T-helper 2 cell (primary cell): ENCODE data around the gene SLFN14.
"Not testable (repeated sequence)": the region's sequence is repeated elsewhere in the genome, so short reads cannot be mapped to it uniquely, and the experiment has no call there.

Experiments
- DNase-seq, 5 experiments: peaks; one replicate each; pipeline versions ENCODE4 v3.0.0 to v3.0.0-alpha.2; 2012 to 2022
- total RNA-seq, 2 donors: gene quantifications; one replicate each; lab custom pipeline; 2026; lab: John Stamatoyannopoulos, UW

SLFN14 gene
- total RNA-seq = 0 reads per million in 2 donors

DNA sequence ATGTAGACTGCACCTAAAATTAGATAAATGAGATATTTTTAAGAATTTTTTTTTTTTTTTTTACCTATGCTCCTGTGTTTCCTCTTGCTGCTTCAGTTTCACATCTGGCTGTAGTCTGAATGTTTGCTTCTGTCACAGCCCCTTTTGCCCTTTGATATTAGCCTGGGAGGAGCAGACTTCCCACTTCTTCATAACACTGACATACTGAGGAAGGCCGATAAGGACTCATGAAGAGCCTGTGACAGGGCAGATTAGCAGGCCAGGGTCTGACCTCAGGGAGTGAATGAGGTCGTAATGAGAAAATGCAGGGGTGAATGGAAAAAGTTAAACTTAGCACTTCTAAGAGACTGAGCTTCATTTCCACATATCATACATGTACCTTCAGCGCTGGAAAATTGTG is at the start of gene SLFN14:
SLFN14 (minus strand) TSS at position 117 of the 400 bp plus-strand sequence. CDS start 2,757 bp downstream, outside the sequence.
- DNase-seq = no peak

DNA sequence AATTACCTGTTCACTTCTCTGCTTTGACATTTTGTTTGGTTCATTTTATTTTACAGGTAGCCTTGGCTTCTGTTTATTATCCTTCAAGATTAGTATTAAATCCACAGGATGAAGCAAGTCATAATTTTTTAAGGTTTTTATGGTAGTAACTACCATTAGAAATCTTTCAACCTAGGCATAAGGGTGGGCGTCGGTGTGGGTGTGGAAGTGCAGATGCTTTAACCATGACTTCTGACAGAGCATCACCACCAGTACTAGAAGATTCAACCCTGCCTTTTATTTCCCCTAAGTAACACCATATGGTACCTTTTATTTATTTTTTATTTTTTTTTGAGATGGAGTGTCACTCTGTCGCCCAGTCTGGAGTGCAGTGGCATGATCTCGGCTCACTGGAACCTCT is 49.2 kb upstream of the SLFN14 start:
- no peak for DNase-seq

DNA sequence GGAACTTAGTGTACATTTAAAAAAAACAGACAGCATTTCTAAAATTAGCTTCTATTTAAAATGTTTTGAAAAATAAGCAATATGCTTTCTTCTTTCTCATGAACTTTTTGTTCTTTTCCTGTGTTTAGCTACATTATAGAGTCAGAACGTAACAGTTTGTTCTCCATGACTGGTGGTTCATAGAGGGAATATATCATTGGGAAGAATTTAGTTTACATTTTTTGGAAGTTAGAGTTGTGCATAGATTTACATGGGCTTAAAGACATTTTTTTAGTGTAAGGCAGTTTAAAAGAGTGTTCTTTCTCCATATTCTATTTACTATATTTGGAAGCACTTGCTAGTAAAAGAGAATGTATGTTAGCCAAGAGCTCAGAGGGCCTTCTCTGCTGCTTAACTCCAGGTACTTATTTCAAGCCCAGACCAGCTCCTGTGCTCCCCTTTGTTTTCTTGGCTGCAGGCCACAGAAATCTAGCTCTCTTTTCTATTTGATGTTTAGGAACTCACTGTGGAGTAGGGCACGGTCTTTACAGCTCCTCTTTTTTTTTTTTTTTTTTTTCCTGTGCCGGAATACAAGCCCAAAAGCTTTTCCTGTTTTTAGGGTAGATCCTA is 46.7 kb upstream of the SLFN14 start:
- no peak for DNase-seq

DNA sequence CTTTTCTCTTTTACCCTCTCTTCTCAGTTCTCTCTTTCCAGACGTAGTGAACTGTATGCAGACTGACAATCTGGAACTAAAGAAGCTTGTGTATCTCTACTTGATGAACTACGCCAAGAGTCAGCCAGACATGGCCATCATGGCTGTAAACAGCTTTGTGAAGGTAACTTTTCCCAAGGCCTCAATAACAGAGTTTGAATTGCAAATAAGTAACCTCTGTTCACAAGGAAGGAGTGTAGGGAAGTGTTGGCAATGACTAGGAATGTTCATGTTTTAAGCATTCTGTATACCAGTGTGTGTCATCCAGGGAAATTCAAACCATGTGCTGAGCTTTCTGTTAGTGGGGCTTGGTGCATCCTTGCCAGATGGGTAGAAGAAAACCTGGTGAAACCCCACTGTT is 45.1 kb upstream of the SLFN14 start:
- no peak for DNase-seq

DNA sequence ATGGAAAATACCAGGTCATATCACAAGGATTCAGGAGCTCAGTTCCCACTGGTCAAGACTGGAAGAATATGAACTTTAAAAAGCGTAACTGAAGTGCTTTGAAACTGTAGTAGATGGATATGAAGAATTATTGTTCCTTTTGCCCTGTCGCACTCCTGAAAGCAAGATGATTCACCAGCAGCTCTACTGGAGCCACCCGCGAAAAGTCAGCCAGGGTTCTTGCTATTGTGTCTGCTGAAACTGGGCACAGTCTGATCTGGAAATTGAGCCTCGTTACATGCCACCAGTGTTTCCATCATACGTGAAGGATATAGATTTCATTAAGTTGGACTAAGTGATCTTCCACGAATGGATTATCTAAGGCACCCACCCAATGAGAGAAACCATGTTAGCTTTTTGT is 43.1 kb upstream of the SLFN14 start:
- no peak for DNase-seq

DNA sequence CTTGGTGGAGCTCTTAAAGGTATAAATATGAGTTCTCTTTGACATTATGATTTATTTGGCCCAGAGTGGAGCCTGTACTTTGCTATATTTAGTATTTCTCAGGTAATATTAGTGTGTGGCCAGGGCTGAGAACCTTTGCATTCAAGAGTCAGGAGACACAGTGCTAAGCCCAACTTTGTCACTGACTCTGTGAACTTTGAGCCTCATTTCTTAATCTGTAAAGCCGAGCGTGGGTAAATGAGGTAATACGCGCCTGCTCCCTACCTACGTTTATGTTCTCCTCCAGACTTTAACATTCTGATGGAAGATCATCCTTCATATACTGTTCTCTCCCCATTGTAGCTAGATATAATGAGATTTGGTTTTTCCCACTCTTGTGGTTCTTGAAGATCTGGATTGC is 37.0 kb upstream of the SLFN14 start:
- DNase-seq = no peak

DNA sequence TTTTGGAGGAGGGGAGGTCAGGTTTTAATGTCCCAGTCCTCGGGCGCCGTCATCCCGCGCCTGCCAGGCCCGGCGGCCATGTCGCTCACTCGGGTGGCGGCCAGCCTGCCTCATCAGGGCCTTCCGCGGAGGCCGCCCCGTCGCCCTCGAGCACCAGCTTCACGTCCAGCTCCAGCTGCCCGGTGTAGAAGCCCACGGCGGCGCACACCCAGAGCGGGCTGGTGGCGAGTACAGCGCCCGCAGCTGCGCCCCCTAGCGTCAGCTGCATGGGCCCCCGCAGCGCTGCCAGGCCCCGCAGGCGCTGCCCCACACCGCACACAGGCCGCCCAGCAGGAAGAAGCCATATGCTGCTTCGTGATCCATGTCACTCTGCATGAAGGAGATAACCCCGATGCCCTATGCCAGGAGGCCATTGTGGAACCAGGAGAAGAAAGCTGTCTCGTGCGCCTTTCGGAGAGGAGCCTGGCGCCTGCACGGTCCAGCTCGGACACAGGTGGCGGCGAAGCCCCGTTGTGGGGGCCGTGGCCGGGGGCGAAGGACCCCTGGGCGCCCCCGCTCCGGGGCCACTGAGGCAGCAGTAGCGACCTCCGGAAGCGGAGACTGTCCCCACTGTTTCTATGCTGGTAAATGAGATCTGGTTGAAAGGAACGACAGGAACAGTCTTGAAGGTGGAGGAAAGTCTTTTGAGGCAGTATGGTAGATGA is 36.1 kb upstream of the SLFN14 start:
- DNase-seq = no peak

DNA sequence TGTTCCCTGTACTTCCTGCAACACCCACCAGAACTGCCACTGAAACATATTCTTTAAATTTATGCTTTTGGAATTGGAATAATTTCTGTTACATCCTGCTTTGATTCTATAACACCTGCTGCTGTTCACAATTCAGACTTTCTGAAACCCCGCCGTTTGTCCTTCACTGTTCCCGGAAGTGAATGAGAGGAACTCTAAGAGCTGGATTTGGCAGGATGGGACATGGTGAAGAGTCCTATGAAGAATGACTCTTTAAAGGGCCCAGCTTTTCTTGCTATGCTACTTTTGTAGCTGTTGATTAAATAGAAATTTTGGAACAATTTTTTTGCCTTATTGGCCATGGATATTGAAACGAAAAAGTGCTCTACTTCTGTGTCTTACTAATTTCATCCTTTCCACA is 35.5 kb upstream of the SLFN14 start:
- no peak for DNase-seq

DNA sequence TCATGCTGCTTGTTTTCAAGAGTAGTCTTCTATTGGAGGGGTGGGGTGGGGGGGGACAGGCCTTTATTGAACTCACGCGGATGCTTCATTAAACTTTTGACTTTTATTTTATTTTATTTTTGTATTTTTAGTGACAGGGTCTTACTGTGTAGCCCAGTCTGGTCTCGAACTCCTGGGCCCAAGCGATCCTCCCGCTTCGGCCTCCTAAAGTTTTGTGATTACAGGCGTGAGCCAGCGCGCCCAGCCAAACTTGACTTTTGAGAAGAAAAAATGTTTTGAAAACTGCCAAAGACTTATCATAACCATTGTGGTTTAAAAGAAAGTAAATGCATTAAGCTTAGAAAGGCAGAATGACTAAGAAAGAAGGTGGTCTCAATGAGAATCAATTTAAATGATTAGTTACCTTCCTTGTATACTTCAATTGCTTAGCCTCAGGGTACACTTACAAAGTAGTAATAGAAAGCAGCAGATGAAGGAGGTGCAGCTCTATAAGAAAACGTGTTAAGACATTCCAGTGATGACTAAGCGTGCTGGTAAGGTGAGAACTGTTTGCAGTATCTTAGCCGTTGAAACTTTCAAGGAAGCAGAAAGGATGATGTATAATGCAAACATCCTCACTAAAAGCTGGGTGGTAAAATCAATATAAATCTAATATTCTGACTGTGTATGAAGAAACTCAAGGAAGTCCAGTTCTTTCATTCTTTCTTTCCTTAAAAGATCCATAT is 27.7 kb upstream of the SLFN14 start:
- DNase-seq = peak in 1 of 5 experiments; percentile 78

DNA sequence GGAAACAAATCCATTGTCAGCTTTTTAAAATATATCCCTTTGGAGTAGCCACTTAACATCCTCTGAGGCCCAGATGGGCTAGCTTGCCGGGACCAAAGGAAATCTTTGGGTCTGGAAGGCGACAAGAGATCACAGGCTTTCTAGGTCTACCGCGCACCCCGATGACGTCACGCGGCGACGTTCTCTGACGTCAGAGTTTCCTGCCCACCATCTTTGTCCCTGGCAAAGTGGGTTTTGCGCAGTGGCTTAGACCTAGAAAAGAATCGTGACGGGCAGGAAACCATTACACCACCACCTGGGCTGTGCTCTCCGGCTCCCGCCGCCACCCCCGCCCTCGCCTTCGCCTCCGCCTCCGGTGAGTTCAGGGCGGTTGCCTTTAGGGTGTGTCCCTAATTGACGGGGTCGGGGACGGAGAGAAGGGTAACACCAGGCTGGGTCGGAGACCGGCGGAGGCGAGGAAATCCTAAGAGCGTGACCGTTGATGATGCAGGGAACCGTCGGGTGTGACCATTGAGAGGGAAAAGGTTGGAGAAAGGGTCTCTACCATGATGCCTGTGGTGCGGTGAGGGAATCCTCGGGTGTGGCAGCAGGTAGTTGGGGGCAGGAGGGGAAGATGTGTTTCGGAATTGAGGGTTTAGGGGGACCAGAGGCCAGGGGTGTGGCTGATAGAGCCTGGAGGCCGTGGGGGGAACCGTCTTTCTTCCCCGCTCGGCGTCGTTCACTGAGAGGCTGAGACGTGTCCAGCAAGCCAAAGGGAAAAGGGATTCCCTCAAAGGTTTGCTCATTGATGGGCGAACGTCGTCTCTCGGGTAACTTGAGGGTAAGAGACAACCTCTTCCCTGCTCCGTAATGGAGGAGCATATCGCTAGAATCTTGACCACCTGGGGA is 26.7 kb upstream of the SLFN14 start, which contains the start of gene AP2B1:
AP2B1 (plus strand) TSS at position 249 of the 888 bp plus-strand sequence. CDS start 6,709 bp downstream, outside the sequence.
- DNase-seq = peak; percentile 85 to 99 (median 94)

DNA sequence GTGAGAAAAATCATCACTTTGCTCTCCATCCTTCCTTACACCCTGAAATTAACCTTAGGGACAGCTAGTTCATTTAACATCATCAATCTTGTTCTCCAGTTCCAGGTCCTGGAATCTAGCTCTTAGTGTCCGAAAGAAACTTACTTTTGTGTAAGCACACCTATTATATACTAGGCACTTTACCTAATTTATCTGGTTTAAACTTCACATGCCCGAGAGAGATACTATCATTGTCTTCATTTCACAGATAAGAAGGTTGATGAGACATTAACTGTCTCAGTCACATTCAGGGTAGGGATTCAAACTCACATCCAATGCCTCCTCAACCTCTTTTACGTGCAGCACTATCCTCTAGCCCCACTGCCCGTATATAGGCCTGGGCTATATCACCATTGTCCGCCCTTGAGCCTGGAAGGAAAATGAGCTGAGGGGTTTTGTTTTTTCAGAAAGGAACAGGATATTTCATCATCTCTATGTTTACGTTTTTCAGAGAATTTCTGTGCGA is 26.0 kb upstream of the SLFN14 start:
- no peak for DNase-seq

DNA sequence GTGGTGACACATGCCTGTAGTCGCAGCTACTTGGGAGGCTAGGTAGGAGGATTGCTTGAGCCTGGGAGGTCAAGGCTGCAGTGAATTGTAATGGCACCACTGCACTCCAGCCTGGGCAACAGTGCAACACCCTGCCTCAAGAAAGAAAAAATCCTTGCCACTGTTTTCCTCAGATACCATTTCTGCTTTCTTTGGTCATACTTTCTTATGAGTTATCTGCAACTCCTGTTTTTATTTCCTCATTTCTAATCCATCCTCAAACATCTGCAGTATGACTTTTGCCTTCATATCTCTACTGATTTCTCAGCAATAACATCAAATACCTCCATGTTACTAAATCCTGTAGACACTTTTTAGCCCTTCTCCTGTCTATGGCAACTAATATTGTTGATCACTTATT is 23.4 kb upstream of the SLFN14 start:
- DNase-seq = no peak

DNA sequence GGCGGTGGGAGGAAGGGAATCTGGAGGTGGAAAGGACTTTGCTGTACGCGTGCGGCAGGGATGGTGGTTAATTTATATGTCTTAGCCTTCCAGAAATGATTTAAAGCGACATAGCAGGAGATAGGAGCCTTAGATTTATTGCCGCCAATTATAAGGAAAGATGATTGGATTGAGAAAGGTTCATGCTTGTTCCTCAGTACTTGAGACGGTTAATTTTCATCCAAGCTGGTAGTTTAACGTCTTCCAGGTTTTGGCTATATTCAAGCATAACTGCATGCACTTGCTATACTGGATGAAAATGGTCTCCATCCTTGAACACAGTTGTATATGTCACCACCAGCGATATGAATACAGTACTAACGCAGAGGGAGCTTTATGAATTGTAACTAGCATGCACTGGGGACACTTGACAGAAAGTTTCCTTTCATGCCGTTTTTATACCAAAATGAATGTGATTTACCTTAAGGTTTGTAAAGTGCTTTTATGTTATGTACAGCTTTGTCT is 18.4 kb upstream of the SLFN14 start:
- peak in 1 of 5 experiments; percentile 57 for DNase-seq

DNA sequence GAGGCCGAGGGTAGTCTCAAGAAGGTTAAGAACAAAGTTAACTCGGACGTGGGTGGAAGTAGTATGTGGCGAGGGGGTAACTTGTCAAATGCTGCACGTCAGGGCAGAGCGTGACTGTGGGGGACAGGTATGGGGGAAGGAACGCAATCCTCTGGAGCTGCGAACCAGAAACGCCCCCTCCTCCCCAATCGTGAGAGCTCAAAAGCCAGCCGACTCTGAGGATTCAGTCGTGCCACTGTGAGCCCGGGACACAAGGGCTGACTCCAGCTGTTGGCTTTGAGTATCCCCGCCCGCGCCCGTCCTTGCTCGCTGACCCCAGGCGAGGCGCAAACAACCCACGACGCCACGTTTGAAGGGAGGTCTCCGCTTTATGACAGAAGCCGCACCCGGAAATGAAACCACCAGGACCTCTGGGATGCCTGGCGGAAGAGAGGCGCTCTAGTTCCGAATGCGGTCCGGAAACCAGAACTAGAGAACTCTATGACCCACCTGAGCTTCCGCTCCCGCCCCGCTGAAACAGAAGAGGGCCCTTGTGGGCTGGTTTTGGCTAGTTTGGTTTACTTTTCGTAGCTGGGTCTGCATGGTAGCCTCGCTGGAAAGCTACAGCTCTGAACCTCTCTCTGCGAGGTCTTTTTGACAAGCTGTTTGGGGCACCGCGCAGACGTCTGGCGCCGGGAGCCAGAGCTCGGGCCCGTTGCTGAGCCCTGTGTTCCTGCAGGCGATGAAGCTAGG is 17.7 kb upstream of the SLFN14 start, which contains the start of gene PEX12:
PEX12 (minus strand) TSS at position 375 of the 732 bp plus-strand sequence. CDS start 550 bp downstream, outside the sequence.
- peak; percentile 57 to 96 (median 83) for DNase-seq

DNA sequence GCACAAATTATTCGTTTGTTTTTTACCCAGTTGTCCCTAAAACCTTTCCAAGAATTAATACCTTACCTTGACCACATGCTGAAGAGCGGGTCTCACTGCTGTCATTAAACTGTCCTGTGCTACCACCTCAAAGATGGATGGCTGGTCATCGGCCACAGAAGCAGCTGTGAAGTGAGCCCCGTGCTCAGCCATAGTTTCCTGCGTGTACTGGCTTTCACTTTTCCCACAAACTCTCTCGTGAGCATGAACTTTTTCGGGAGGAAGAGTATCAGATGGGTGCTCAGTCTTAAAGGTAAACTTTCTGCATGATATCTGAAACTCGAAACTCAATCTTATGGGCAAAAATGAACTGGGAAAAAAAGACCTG is 17.2 kb upstream of the SLFN14 start:
- no peak for DNase-seq

DNA sequence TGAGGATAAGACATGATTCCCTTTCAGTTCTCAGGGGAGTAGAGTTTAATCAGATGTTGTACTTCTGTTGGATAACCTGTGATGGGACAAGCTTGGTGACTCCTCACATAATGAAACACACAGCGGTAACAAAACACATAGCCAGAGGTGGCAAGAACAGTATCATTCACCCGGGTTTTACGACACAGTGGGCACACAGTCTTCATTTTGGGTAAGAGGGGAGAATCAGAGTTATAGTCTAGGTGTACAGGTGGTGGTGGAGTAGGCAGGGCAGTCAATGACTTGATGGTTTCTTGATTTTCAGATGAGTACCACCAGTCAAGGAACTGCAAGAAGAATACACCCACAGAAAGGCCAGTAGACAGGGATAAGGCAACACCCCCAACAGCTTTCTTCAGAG is 15.1 kb upstream of the SLFN14 start:
- DNase-seq = no peak

DNA sequence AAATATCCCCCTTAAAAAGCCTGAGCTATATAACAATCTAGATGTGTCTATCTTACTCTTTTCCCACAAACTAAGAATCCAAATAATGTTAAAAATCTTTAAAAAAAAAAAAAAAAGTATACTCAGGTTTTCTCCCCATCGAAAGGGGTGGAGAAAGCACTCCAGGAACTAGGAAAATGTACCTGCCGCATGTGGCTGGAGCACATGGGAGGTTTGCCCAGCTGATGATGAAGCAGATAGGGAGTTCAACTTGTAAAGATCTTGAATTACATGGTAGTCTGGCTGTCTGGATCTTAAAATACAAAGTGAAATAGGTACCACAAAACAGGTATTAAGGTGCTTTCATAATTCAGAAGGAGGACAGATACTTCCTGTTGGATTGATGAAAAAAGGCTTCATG is 8.8 kb upstream of the SLFN14 start:
- DNase-seq = no peak

DNA sequence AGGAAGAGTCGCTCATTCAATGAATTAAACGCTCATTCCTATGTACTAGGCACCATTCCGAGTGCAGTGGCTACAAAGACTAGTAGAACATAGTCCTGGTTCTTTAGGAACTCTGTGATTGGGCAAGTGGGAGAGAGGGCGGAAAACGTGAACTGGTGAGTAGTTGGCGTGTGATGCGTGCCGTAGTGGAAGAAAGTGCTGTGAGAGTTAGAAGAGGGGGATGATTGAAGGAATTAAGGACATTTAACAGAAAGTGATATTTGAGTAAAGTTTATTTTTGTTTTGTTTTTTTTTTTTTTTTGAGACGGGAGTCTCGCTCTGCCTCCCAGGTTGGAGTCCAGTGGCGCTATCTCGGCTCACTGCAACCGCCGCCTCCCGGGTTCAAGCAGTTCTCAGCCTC is 7.9 kb upstream of the SLFN14 start:
- DNase-seq = peak in 3 of 5 experiments; percentile 11 to 56 (median 32)

DNA sequence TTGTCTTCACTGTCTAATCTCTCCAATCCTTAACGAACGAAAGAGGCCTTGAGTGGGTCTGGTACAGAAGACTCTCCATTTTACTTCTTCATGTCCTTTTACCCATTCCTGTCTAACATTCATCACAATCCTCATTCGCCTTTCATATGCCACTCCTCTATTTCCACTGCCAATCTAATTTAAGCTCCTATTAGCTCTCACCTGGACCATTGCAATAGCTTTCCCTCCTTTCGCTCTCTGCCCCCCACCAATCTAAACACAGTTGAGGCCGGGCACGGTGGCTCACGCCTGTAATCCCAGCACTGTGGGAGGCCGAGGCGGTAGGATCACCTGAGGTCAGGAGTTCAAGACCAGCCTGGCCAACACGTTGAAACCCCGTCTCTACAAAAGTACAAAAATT is 6.3 kb upstream of the SLFN14 start:
- DNase-seq = no peak

DNA sequence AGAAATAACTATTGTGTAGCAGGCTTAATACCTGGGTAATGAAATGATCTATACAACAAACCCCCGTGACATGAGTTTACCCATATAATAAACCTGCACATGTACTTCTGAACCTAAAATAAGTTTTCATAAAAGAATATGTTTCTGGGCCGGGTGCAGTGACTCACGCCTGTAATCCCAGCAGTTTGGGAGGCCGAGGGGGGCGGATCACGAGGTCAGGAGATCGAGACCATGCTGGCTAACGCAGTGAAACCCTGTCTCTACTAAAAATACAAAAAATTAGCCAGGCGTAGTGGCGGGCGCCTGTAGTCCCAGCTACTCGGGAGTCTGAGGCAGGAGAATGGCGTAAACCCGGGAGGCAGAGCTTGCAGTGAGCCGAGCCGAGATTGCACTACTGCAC is 2.6 kb upstream of the SLFN14 start:
- not testable (repeated sequence) for DNase-seq

DNA sequence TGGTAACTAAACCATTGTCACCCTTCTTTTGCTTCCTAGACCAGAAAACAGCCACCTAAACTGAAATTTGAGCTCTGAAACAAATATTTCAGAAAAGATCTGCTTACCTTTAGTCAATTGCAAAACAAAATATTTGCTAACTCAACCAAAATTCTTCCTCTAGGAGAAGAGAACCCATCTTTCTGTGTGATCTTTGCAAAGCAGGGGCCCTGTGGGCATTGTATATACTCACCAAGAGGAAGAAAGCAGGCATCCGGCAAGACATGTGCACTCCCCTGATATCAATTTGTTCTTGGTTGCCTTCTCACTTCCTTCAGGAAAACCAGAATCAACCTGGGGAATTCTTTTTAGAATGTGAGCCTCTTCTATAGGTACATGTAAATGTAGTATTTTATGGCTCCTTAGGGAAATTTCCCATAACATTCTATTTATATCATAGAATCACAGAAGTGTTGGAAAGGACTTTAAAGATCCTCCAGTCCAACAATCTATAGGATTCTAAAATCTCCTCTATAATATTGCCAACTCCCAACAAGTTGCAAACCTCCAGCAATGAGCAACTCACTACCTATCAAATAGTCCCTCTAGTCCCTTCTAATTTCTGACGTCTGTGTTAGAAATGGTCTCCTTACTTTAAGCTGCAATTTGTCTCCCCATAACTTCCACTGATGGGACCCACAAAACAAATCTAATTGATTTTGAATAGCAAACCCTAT is 966 bp downstream of the SLFN14 start:
- DNase-seq = no peak
